ENCODE data around the gene TUBA1B. TPM values are rescaled to one million over a fixed set of nuclear protein-coding genes. Genes with fewer than 3 reads are reported as not detected.

Gene TUBA1B
- total RNA-seq, 1 donor from 2014 or later: 2,565 TPM

DNA sequence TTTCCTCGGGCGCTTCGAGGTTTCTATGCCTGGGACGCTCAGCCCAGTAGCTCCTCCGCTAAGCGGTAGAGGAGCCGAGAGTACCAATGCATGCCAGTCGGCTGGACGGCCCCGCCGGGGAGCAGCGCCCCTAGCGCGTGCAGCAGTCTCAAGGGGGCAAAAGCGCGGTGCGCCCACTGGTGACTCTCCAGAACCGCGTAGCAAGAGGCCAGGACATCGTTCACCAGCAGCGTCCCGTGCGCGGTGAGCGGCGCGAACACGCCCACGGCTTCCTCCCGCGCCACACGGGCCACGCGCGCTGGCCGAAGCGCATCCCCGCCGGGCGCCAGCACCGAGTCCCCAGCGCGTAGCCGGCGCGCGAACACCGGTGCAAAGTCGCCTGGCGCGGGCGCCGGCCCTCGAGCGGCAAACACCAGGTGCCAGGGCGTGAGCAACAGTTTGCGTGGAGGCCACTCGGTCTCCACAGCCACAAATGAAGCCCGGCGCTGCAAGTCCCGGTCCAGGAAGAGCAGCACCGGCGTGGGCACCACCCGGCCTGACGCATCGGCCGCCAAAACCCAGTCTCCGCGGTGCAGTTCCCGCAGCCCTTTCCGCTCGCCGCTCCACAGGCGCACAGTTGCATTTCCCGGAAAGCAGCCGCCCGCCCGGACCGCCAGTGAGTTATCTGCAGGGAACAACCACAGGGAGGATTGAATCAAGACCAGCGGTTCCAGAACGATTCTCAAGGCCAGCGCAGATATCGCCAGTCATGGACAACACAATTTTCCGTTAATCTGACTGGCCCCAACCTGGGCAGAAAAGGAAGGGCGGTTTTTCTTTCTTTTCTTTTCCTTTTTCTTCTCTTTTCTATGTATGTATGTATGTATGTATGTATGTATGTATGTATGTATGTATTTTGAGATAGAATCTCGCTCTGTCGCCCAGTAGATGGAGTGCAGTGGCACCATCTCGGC, 41.1 kb downstream of the TUBA1B start:
- no peak for DNase-seq (ENCODE audit: low read depth)
- peak overlapping the region; percentile 28 for H3K4me3 ChIP-seq (ENCODE audit: low read depth, low read length)
- TF ChIP-seq, protein P1, sequence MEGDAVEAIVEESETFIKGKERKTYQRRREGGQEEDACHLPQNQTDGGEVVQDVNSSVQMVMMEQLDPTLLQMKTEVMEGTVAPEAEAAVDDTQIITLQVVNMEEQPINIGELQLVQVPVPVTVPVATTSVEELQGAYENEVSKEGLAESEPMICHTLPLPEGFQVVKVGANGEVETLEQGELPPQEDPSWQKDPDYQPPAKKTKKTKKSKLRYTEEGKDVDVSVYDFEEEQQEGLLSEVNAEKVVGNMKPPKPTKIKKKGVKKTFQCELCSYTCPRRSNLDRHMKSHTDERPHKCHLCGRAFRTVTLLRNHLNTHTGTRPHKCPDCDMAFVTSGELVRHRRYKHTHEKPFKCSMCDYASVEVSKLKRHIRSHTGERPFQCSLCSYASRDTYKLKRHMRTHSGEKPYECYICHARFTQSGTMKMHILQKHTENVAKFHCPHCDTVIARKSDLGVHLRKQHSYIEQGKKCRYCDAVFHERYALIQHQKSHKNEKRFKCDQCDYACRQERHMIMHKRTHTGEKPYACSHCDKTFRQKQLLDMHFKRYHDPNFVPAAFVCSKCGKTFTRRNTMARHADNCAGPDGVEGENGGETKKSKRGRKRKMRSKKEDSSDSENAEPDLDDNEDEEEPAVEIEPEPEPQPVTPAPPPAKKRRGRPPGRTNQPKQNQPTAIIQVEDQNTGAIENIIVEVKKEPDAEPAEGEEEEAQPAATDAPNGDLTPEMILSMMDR (conservative IDR thresholded peaks at IDR 0.05; ENCODE audit: low read depth, low read length): peak; percentile 25

DNA sequence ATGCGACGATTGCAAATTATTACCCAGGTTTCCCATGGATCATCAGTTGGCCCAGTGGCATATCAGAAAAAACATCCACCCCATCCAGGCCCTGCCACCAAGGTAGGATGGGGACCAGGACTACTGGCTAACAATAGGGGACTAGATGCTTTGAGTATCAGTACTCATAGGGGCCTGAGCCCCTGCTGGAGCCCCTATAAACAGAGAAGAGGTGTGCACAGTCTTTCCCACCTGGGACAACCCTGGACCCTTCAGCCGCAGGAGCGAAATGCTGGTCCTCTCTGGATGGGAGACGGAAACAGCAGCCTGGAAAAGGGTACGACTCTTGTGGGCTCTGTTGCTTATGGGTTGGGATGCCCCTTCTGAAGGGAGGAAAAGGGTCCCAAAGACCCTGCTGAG, 42.3 kb downstream of the TUBA1B start:
- DNase-seq (ENCODE audit: low read depth): no peak
- H3K4me3 ChIP-seq (ENCODE audit: low read depth, low read length): no peak overlapping the region
- TF ChIP-seq, protein P1 (conservative IDR thresholded peaks at IDR 0.05; ENCODE audit: low read depth, low read length): no peak

GRCh38 chr12:49088150-49088931, 42.9 kb downstream of the TUBA1B start:
- DNase-seq (ENCODE audit: low read depth): peak; percentile 58
- TF ChIP-seq, protein P1 (conservative IDR thresholded peaks at IDR 0.05; ENCODE audit: low read depth, low read length): peak; percentile 84
- H3K4me3 ChIP-seq (ENCODE audit: low read depth, low read length): peak overlapping the region; percentile 7

DNA sequence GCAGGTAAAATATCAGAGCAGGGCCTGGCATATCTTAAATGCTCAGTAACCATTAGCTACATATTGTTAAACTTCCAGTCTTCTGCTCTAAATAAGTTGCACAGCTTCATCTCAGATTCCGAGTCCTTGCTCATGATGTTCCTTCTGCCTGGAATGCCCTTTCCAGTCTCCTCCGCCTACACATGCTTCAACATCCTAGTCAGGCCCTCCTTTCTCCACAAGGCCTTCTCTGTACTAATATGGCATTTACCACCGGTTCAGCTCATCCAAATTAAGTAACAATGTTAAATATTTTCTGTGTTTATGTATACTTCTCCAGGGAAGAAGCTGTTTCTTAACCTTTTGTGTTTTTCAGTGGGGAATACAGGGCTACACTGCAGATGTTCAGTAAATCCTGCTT, 45.1 kb downstream of the TUBA1B start:
- H3K4me3 ChIP-seq (ENCODE audit: low read depth, low read length): no peak overlapping the region
- DNase-seq (ENCODE audit: low read depth): no peak
- TF ChIP-seq, protein P1 (conservative IDR thresholded peaks at IDR 0.05; ENCODE audit: low read depth, low read length): no peak

DNA sequence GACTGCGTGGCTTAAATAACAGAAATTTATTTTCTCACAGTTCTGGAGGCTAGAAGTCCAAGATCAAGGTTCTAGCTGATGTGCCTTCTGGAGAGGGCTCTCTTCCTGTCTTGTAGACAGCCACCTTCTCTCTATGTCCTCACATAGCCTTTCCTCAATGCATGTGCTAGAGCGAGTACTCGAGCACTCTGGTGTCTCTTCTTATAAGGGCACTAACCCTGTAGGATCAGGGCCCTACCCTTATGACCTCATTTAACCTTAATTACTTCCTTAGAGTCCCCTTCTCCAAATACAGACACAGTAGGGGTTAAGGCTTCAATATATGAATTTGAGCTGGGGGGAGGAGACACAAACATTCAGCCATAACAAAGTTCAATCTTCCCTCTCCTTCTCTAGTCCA, 46.8 kb downstream of the TUBA1B start:
- H3K4me3 ChIP-seq (ENCODE audit: low read depth, low read length): no peak overlapping the region
- DNase-seq (ENCODE audit: low read depth): no peak
- TF ChIP-seq, protein P1 (conservative IDR thresholded peaks at IDR 0.05; ENCODE audit: low read depth, low read length): no peak

DNA sequence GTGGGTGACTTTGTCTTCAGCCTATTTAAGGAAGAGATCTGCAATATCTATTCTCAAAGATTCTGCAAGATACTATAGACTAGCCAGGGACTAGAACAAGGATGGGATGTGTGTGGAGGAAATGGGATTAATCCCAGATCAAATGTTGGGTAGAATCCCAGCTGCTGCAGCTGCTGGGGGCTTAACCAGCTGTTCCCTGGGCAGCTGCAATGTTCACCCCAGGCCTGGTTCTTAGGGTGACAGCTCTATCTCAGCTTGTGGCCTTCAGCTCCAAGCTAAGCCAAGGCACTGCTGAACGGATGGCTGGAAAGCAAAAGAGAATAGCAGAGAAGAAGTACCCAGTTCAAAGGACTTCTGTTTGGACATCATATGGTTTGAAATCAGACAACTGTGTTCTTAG, 51.4 kb downstream of the TUBA1B start:
- DNase-seq (ENCODE audit: low read depth): no peak
- TF ChIP-seq, protein P1 (conservative IDR thresholded peaks at IDR 0.05; ENCODE audit: low read depth, low read length): no peak
- no peak overlapping the region for H3K4me3 ChIP-seq (ENCODE audit: low read depth, low read length)

Other genes with a start within 250 kb of the TUBA1B start
- 21.0 and 21.8 TPM in 2 replicates for gene FKBP11, start 205.9 kb downstream of the TUBA1B start, total RNA-seq
- gene ARF3, start 173.9 kb downstream of the TUBA1B start, total RNA-seq: 62.8 and 108 TPM in 2 replicates
- gene WNT10B, start 159.7 kb downstream of the TUBA1B start, total RNA-seq: not detected in 2 replicates
- not detected in 2 replicates for gene WNT1, start 153.1 kb downstream of the TUBA1B start, total RNA-seq
- 0.14 and 0.29 TPM in 2 replicates for gene DDN, start 132.0 kb downstream of the TUBA1B start, total RNA-seq
- gene PRKAG1, start 112.6 kb downstream of the TUBA1B start, total RNA-seq: 50.7 and 68.5 TPM in 2 replicates
- gene KMT2D, start 70.6 kb downstream of the TUBA1B start, total RNA-seq: 16.6 and 17.2 TPM in 2 replicates
- 1.6 and 2.3 TPM in 2 replicates for gene RHEBL1, start 61.4 kb downstream of the TUBA1B start, total RNA-seq
- gene DHH, start 36.6 kb downstream of the TUBA1B start, total RNA-seq: 0.14 and 0.52 TPM in 2 replicates
- 21.8 and 37.8 TPM in 2 replicates for gene LMBR1L, start 20.5 kb downstream of the TUBA1B start, total RNA-seq
- gene TUBA1A, start 57.7 kb upstream of the TUBA1B start, total RNA-seq: 929 and 1,025 TPM in 2 replicates
- 1,483 and 2,573 TPM in 2 replicates for gene TUBA1C, start 133.7 kb upstream of the TUBA1B start, total RNA-seq
- gene PRPH, start 163.8 kb upstream of the TUBA1B start, total RNA-seq: 1.1 TPM in 1 of 2 replicates, not detected in the other
- gene TROAP, start 191.9 kb upstream of the TUBA1B start, total RNA-seq: 31.7 and 45.4 TPM in 2 replicates
- gene C1QL4, start 205.8 kb upstream of the TUBA1B start, total RNA-seq: not detected in 2 replicates
- gene DNAJC22, start 215.5 kb upstream of the TUBA1B start, total RNA-seq: 0.40 and 1.0 TPM in 2 replicates
- gene SPATS2, start 236.1 kb upstream of the TUBA1B start, total RNA-seq: 14.9 and 29.9 TPM in 2 replicates